Esophagus muscularis mucosa (tissue), 4 donors: ENCODE data around the gene MAP6D1.

Experiments
- EP300 ChIP-seq: sonication (generic); formaldehyde crosslinking; IDR thresholded peaks from one replicate; pipeline ENCODE4 v1.6.1; 2017; ENCODE audit warnings: antibody characterized with exemption
- POLR2A ChIP-seq: fragments of 450-650 bp; IDR thresholded peaks from one replicate; pipeline ENCODE4 v1.6.1; 2017; ENCODE audit warnings: antibody characterized with exemption, moderate library complexity, mild to moderate bottlenecking, low read depth
- POLR2AphosphoS5 ChIP-seq, 2 donors: sonication (generic); formaldehyde crosslinking; IDR thresholded peaks; one replicate each; pipeline ENCODE4 v1.6.1; 2017; ENCODE audit warnings: antibody characterized with exemption in 2 of 2
- TF ChIP-seq, protein P1 (sequence below), 3 experiments: fragments of 200-600 bp in 2 of 3; fragments of 450-650 bp in 1 of 3; sonication (generic) in 2 of 3; IDR thresholded peaks; one replicate each; pipeline ENCODE4 v1.5.1; 2017 to 2019; ENCODE audit warnings: antibody characterized with exemption in 3 of 3, mild to moderate bottlenecking in 2 of 3, moderate library complexity in 1 of 3

GRCh38 chr3:183830187-183830586 is 4.8 kb upstream of the MAP6D1 start:
- TF ChIP-seq, protein P1, sequence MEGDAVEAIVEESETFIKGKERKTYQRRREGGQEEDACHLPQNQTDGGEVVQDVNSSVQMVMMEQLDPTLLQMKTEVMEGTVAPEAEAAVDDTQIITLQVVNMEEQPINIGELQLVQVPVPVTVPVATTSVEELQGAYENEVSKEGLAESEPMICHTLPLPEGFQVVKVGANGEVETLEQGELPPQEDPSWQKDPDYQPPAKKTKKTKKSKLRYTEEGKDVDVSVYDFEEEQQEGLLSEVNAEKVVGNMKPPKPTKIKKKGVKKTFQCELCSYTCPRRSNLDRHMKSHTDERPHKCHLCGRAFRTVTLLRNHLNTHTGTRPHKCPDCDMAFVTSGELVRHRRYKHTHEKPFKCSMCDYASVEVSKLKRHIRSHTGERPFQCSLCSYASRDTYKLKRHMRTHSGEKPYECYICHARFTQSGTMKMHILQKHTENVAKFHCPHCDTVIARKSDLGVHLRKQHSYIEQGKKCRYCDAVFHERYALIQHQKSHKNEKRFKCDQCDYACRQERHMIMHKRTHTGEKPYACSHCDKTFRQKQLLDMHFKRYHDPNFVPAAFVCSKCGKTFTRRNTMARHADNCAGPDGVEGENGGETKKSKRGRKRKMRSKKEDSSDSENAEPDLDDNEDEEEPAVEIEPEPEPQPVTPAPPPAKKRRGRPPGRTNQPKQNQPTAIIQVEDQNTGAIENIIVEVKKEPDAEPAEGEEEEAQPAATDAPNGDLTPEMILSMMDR (IDR thresholded peaks at IDR 0.05) = no peak
- TF ChIP-seq EP300 (no peak), POLR2A (no peak), POLR2AphosphoS5 (IDR thresholded peaks at IDR 0.05) (no peak)
